Hepatocyte (in vitro differentiated cells): ENCODE data around the gene TRIM60. TPM values are rescaled to one million over a fixed set of nuclear protein-coding genes. Genes with fewer than 3 reads are reported as not detected.

Experiments
- DNase-seq: peaks from one replicate; pipeline ENCODE4 v3.0.0-alpha.2; 2016; ENCODE audit warnings: low spot score
- H2AFZ ChIP-seq: fragments of 200-600 bp; sonication (generic); 2 replicates; pipeline ENCODE4 v1.6.0; 2016; ENCODE audit warnings: antibody characterized with exemption, mild to moderate bottlenecking
- H3K27ac ChIP-seq: fragments of 200-600 bp; sonication (generic); 2 replicates; pipeline ENCODE4 v1.5.1; 2016; ENCODE audit warnings: mild to moderate bottlenecking
- H3K27me3 ChIP-seq: fragments of 200-600 bp; sonication (generic); 2 replicates; pipeline ENCODE4 v1.6.1; 2016
- H3K36me3 ChIP-seq: fragments of 200-600 bp; sonication (generic); replicated peaks from 2 replicates; pipeline ENCODE4 v1.5.1; 2016; ENCODE audit warnings: low read depth; ENCODE audit not compliant: insufficient read depth
- H3K4me1 ChIP-seq: fragments of 200-600 bp; sonication (generic); 2 replicates; pipeline ENCODE4 v1.5.1; 2016; ENCODE audit warnings: mild to moderate bottlenecking, moderate library complexity; ENCODE audit not compliant: insufficient read depth
- H3K4me2 ChIP-seq: fragments of 200-600 bp; sonication (generic); 2 replicates; pipeline ENCODE4 v1.6.0; 2016
- H3K4me3 ChIP-seq: fragments of 200-600 bp; sonication (generic); 2 replicates; pipeline ENCODE4 v1.5.1; 2016; ENCODE audit warnings: mild to moderate bottlenecking
- H3K79me2 ChIP-seq: fragments of 200-600 bp; sonication (generic); 2 replicates; pipeline ENCODE4 v1.6.0; 2017; ENCODE audit warnings: mild to moderate bottlenecking
- H3K9me2 ChIP-seq: fragments of 200-600 bp; sonication (generic); replicated peaks from 2 replicates; pipeline ENCODE4 v1.6.0; 2017; ENCODE audit warnings: mild to moderate bottlenecking; ENCODE audit not compliant: insufficient read depth
- H3K9me3 ChIP-seq: fragments of 200-600 bp; sonication (generic); 2 replicates; pipeline ENCODE4 v1.5.1; 2016; ENCODE audit warnings: low read depth, mild to moderate bottlenecking
- H4K20me1 ChIP-seq: fragments of 200-600 bp; sonication (generic); 2 replicates; pipeline ENCODE4 v1.6.0; 2016; ENCODE audit warnings: mild to moderate bottlenecking; ENCODE audit not compliant: insufficient read depth, poor library complexity, severe bottlenecking
- EZH2 ChIP-seq: fragments of 200-600 bp; sonication (generic); IDR thresholded peaks from 2 replicates; pipeline ENCODE4 v1.6.1; 2016; ENCODE audit warnings: antibody characterized with exemption, mild to moderate bottlenecking, borderline replicate concordance
- EZH2phosphoT487 ChIP-seq: fragments of 200-600 bp; sonication (generic); IDR thresholded peaks from one replicate; pipeline ENCODE4 v1.6.1; 2018; ENCODE audit warnings: antibody characterized with exemption, mild to moderate bottlenecking, low read depth, moderate library complexity; ENCODE audit not compliant: unreplicated experiment, severe bottlenecking
- WGBS: methylation state at CpG from one replicate; pipeline ENCODE4 v1.1.6; 2016; ENCODE audit warnings: low lambda C conversion rate; ENCODE audit errors: missing lambda C conversion rate; 5-methylcytosine and 5-hydroxymethylcytosine counted together
- polyA plus RNA-seq: library from polyadenylated mRNA; unstranded; fragments of >200 nt; fragmentation: Nextera tagmentation; extraction: Ambion mirVana; gene quantifications from 2 replicates; pipeline ENCODE4 v1.2.1, GENCODE V29; 2016
- total RNA-seq: library from RNA; depleted of rRNA; stranded (reverse); fragments of >200 nt; gene quantifications from 2 replicates; pipeline ENCODE4 v1.2.3, GENCODE V29; 2014
- TF ChIP-seq, protein P1 (sequence below): fragments of 200-600 bp; sonication (generic); IDR thresholded peaks from 2 replicates; pipeline ENCODE4 v1.5.1; 2016; ENCODE audit warnings: antibody characterized with exemption, mild to moderate bottlenecking; ENCODE audit not compliant: poor library complexity

The TRIM60 gene
- total and polyA plus RNA-seq, 2 experiments from 2014 or later, result not detected

DNA sequence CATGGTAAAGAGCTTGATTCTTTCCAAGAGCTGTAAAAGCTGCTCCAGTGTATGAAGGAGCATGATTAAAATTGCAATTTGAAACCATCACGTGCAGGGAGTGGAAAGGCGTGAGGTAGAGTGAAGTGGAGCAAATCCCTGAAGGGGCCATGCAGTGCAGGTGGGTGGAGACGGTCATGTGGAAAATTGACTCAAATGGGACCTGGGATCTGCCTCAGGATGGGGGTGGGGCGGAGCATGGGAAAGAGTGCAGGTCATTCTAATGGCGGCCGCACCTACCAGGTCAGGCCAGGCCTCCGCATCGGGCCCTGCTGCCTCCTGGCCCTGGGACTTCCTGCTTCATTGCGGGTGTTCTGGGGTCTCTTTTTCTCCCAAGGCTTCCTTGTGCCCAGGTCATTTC lies 25.3 kb upstream of the TRIM60 start:
- no peaks in the 10 kb centered on the region for H4K20me1 ChIP-seq
- WGBS, result 85% methylated on average over 9 of the region's 9 CpGs
- no peaks in the 10 kb centered on the region for H3K27me3 ChIP-seq
- no peaks in the 10 kb centered on the region for H3K36me3 ChIP-seq
- H3K9me3 ChIP-seq, result no peaks in the 10 kb centered on the region
- no peak for DNase-seq
- H3K9me2 ChIP-seq, result no peaks in the 10 kb centered on the region
- no peak overlapping the region for H3K4me2 ChIP-seq
- H2AFZ ChIP-seq, result no peak overlapping the region
- no peak overlapping the region for H3K27ac ChIP-seq
- no peaks in the 10 kb centered on the region for H3K4me1 ChIP-seq
- TF ChIP-seq EZH2 (no peak), EZH2phosphoT487 (no peak)
- TF ChIP-seq, protein P1, sequence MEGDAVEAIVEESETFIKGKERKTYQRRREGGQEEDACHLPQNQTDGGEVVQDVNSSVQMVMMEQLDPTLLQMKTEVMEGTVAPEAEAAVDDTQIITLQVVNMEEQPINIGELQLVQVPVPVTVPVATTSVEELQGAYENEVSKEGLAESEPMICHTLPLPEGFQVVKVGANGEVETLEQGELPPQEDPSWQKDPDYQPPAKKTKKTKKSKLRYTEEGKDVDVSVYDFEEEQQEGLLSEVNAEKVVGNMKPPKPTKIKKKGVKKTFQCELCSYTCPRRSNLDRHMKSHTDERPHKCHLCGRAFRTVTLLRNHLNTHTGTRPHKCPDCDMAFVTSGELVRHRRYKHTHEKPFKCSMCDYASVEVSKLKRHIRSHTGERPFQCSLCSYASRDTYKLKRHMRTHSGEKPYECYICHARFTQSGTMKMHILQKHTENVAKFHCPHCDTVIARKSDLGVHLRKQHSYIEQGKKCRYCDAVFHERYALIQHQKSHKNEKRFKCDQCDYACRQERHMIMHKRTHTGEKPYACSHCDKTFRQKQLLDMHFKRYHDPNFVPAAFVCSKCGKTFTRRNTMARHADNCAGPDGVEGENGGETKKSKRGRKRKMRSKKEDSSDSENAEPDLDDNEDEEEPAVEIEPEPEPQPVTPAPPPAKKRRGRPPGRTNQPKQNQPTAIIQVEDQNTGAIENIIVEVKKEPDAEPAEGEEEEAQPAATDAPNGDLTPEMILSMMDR, result no peak
- no peak overlapping the region for H3K4me3 ChIP-seq
- H3K79me2 ChIP-seq, result no peaks in the 10 kb centered on the region

DNA sequence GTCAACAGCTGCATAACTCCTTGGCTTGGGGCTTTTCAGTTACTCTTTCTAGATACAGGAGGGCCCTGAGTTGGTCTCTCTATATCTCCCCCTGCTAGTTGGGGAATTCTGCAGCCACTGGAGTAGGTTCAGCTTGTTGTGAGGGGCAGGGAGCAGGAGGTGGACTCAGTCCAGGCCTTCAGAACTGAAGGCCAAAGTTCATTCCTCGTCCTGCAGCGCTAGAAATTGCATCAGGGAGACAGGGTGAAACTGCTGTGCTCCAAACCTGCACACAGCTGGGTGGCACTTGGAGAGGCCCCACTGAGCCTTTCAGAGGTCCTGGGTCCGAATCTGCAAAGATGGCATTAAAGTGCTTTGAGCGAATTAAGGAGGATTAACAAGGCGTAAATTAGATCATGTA lies 24.9 kb upstream of the TRIM60 start:
- Histone ChIP-seq H2AFZ (no peak overlapping the region), H3K9me2 (no peaks in the 10 kb centered on the region), H3K4me2 (no peak overlapping the region), H3K36me3 (no peaks in the 10 kb centered on the region), H3K4me1 (no peaks in the 10 kb centered on the region), H3K4me3 (no peak overlapping the region), H3K27ac (no peak overlapping the region), H4K20me1 (no peaks in the 10 kb centered on the region), H3K9me3 (no peaks in the 10 kb centered on the region), H3K79me2 (no peaks in the 10 kb centered on the region), H3K27me3 (no peaks in the 10 kb centered on the region)
- 74% methylated on average over 5 of the region's 5 CpGs for WGBS
- DNase-seq, result no peak
- TF ChIP-seq EZH2phosphoT487 (no peak), EZH2 (no peak)
- TF ChIP-seq, protein P1, result no peak

DNA sequence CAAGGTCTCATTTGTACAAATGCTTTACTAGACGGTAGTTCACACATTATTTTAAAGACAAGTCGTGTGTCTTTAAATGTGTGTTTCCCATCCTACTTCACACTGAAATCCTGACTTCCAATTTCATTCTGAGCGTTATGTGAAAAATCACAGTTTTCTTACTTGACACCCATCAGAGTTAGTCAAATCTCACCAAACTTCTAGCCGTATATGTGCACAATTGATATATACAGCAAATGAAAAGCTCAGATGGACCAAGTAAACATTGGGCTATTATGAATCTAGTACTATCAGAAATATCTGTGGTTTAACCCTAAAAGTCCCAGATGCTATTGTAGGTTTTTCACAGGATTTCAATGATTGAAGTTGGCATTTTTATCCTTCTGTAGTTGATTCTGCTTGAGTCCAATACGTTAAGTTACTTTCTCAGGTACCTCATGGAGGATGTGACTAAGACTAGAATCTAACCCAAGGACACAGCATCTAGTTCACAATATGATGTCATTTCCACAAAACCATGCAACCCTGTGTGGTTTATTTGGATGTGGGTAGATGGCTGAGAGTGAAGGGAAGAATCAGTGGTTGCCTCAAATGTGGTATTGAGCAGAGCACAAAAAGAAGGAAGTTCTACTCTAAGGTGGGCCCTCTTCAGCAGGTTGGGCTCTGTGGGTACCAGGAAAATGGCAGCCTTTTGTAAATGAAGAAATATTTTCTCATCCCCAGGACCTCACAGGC lies 22.1 kb upstream of the TRIM60 start:
- Histone ChIP-seq H3K9me2 (no peaks in the 10 kb centered on the region), H3K4me3 (no peak overlapping the region), H3K79me2 (no peaks in the 10 kb centered on the region), H4K20me1 (no peaks in the 10 kb centered on the region), H3K4me1 (no peaks in the 10 kb centered on the region), H2AFZ (no peak overlapping the region), H3K4me2 (no peak overlapping the region), H3K27me3 (no peaks in the 10 kb centered on the region), H3K9me3 (no peaks in the 10 kb centered on the region), H3K27ac (no peak overlapping the region), H3K36me3 (no peaks in the 10 kb centered on the region)
- WGBS, result 92% methylated on average over 5 of the region's 5 CpGs
- no peak for TF ChIP-seq EZH2
- no peak for TF ChIP-seq EZH2phosphoT487
- TF ChIP-seq, protein P1, result no peak
- no peak for DNase-seq
